ENCODE measurements around the gene RAB38. TPM values are rescaled to one million over a fixed set of nuclear protein-coding genes. Genes with fewer than 3 reads are reported as not detected.

RAB38 gene
- total RNA-seq, 1 donor from 2014 or later, result 0.44 TPM

GRCh38 chr11:88179971-88180629 lies 4.9 kb upstream of the RAB38 start:
- Histone ChIP-seq H3K27me3 (ENCODE audit: low read depth) (no peaks in the 10 kb centered on the region), H3K4me1 (peaks cover 9% of the 10 kb centered on the region), H3K9me3 (replicated peaks) (no peaks in the 10 kb centered on the region), H3K27ac (replicated peaks) (no peak overlapping the region), H3K36me3 (no peaks in the 10 kb centered on the region), H3K4me3 (no peak overlapping the region)
- no peak for TF ChIP-seq CTCF (IDR thresholded peaks at IDR 0.05; ENCODE audit: borderline replicate concordance)
- intact Hi-C loops (cut with micrococcal nuclease), result no loop called here
- no peak for DNase-seq

GRCh38 chr11:88179141-88179540 lies 3.9 kb upstream of the RAB38 start:
- Histone ChIP-seq H3K4me3 (no peak overlapping the region), H3K36me3 (no peaks in the 10 kb centered on the region), H3K27ac (replicated peaks) (no peak overlapping the region), H3K27me3 (ENCODE audit: low read depth) (no peaks in the 10 kb centered on the region), H3K9me3 (replicated peaks) (no peaks in the 10 kb centered on the region), H3K4me1 (peaks cover 18% of the 10 kb centered on the region)
- no peak for DNase-seq
- TF ChIP-seq CTCF (IDR thresholded peaks at IDR 0.05; ENCODE audit: borderline replicate concordance), result no peak
- intact Hi-C loops (cut with micrococcal nuclease), result no loop called here

DNA sequence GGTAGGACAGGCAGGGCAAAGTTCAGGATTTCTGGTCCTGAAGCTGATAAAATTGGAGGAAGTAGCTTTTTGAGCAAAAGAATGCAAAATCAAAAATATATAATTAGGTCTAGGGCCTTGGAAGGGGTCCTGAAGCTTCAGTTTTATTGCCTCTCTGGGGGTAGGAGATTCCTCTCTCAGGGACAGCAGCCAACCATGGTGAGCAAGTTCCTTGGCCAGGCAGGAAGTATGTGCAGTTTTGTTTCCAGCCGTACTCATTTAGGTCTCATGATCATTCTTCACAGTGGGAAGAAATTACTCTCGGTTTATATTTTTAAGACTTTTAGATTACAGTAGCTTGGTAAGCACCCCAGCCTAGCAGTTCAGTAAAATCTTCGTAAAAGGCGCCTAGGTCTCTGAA lies 2.9 kb upstream of the RAB38 start:
- intact Hi-C loops (cut with micrococcal nuclease), result no loop called here
- Histone ChIP-seq H3K27ac (replicated peaks) (no peak overlapping the region), H3K36me3 (no peaks in the 10 kb centered on the region), H3K27me3 (ENCODE audit: low read depth) (no peaks in the 10 kb centered on the region), H3K4me1 (peaks cover 18% of the 10 kb centered on the region), H3K9me3 (replicated peaks) (no peaks in the 10 kb centered on the region), H3K4me3 (no peak overlapping the region)
- no peak for TF ChIP-seq CTCF (IDR thresholded peaks at IDR 0.05; ENCODE audit: borderline replicate concordance)
- DNase-seq, result no peak

- DNase-seq, result no peak
- TF ChIP-seq CTCF (IDR thresholded peaks at IDR 0.05; ENCODE audit: borderline replicate concordance), result no peak
- H3K27ac ChIP-seq (replicated peaks), result no peak overlapping the region
Measured at GRCh38 chr11:88175569-88176075, 379 bp upstream of the RAB38 start.

GRCh38 chr11:88173956-88174355 lies 1.3 kb downstream of the RAB38 start:
- Histone ChIP-seq H3K27ac (replicated peaks) (no peak overlapping the region), H3K36me3 (no peaks in the 10 kb centered on the region), H3K4me1 (peaks cover 18% of the 10 kb centered on the region), H3K4me3 (no peak overlapping the region), H3K9me3 (replicated peaks) (no peaks in the 10 kb centered on the region), H3K27me3 (ENCODE audit: low read depth) (no peaks in the 10 kb centered on the region)
- DNase-seq, result no peak
- intact Hi-C loops (cut with micrococcal nuclease), result no loop called here
- no peak for TF ChIP-seq CTCF (IDR thresholded peaks at IDR 0.05; ENCODE audit: borderline replicate concordance)

More at GRCh38 chr11:88175569-88176075, 379 bp upstream of the RAB38 start:
- H3K27me3 ChIP-seq (ENCODE audit: low read depth), result no peaks in the 10 kb centered on the region
- H3K9me3 ChIP-seq (replicated peaks), result no peaks in the 10 kb centered on the region
- H3K4me3 ChIP-seq, result peak overlapping the region; percentile 65
- H3K36me3 ChIP-seq, result no peaks in the 10 kb centered on the region
- peaks cover 18% of the 10 kb centered on the region for H3K4me1 ChIP-seq
- intact Hi-C loops (cut with micrococcal nuclease), result no loop called here
